Suppressor macrophage treated with lipopolysaccharide for 1 hour (primary cell): ENCODE measurements around the gene SDHAF3.
"Not testable (repeated sequence)": the region's sequence is repeated elsewhere in the genome, so short reads cannot be mapped to it uniquely, and the experiment has no call there.

Experiments used
- DNase-seq, 3 donors: peaks; one replicate each; pipeline ENCODE4 v3.0.0-alpha.2; 2020 to 2022

SDHAF3 gene

GRCh38 chr7:97117372-97118188 is at the start of gene SDHAF3:
Gene SDHAF3, plus strand, starts transcription at chr7:97117698. Its CDS starts 26 bp downstream, at chr7:97117724.
- peak; percentile 97 to 98 (median 97) for DNase-seq

GRCh38 chr7:97072025-97072424 is 45.5 kb upstream of the SDHAF3 start:
- DNase-seq = not testable (repeated sequence)

GRCh38 chr7:97075928-97076327 is 41.6 kb upstream of the SDHAF3 start:
- DNase-seq = no peak

- no peak for DNase-seq
These were observed 39.2 kb upstream of the SDHAF3 start for GRCh38 chr7:97078023-97078969.

- DNase-seq = no peak
These were observed 38.2 kb upstream of the SDHAF3 start for GRCh38 chr7:97079300-97079699.

GRCh38 chr7:97081521-97082300 is 35.8 kb upstream of the SDHAF3 start:
- DNase-seq = no peak

- DNase-seq = no peak
These were observed 29.1 kb upstream of the SDHAF3 start for GRCh38 chr7:97088364-97088763.

GRCh38 chr7:97089771-97090170 is 27.7 kb upstream of the SDHAF3 start:
- no peak for DNase-seq

GRCh38 chr7:97090761-97091353 is 26.6 kb upstream of the SDHAF3 start:
- peak in 2 of 3 donors; percentile 5 to 33 for DNase-seq

DNA sequence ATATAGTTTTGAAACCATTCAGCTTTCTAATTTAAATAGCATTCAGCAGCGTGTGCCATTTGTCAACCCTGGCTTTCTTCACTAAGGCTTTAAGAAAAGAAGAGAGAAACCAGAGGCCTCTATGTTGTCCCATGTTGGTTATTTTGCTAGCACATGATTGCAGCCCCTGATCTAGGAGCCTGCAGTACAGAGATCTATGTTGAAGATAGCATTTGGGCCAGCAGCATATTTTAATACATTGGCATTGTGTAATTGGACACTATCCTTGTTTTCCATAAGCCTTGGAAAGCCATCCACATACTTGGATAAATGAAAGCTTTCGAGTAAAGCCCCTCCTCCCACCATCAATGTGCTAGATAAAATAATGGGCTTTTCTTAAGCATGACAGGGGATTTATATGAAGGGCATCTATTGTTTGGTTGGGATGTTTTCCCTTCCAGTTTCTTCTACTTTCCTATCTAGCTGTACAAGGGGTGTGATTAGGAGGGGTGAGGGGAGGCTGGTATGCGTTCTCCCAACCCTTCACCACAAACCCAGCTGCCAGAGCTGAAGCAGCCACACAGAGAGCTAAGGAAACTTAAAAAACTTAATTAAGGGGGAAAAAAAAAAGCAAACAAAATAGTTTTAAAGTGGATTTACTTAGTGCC is 23.1 kb upstream of the SDHAF3 start:
- no peak for DNase-seq

GRCh38 chr7:97096037-97096436 is 21.5 kb upstream of the SDHAF3 start:
- DNase-seq = no peak

GRCh38 chr7:97096661-97097060 is 20.8 kb upstream of the SDHAF3 start:
- DNase-seq = no peak

DNA sequence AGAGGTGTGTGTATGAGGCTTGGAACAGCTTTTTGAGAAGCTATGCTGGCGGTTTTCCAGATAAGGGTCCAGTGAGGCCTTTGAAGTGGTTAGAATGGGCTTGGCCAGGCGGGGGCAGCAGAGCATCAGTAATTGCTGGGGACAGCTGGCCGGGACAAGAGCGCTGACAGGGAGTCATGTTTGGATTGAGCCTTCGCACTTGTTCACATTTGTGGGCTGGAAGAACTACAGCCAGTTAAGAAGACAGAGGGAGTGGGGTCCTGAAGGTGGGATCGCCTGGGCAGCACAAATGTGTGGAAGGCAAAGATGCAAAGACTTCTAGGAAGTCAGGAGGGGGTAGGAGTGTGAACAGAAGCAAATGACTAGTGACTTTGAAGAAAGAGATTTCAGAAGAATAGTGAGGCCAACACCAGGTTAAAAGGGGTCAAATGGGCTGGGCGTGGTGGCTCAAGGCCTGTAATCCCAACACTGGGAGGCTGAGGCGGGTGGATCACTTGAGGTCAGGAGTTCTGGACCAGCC is 12.7 kb upstream of the SDHAF3 start:
- DNase-seq = peak; percentile 76 to 88 (median 85)

DNA sequence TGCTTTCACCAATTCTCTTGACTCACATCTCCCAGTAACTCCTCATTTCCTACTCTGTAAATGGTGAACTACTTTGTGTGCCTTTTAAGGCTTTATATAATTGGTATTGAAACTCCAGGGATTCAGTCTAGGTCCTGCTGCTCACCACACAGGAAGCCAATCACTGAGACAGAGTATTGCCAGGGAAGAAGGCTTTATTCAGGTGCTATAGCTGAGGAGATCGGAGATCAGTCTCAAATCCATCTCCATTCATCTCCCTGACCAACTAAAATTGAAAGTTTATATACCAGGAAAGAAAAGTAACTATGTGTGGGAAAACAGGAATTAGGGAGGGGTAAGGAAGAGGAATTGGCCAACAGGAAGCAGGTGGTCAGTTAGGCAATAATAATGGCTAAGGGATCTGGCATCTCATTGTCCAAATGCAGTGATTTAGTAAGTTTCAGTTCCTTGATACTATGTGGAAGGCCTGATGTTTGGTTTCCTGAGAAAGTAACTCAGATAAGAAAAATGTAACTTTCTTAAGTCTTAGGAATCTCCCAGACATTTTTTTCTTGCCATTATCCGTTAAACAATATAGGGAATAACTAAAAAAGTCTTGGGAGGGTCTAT is 10.2 kb upstream of the SDHAF3 start:
- no peak for DNase-seq

DNA sequence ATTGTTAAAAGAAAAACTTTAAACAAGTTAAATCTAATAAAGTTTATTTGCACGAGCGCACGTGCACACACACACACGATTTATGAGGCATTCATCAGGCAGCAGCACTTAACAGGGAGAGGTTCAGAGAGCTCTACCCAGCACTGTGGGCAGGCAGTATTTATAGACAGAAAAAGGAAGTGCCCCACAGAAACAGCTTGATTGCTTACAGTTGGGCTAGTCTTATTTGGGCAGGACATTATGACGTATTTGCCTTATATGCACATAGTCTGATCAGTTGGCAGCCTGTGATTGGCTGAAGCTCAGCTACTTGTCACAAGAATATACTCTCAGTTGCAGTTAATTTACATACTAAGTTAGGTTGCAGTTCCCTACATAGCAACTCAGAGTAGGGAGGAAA is 1.2 kb upstream of the SDHAF3 start:
- peak; percentile 63 to 80 (median 75) for DNase-seq

DNA sequence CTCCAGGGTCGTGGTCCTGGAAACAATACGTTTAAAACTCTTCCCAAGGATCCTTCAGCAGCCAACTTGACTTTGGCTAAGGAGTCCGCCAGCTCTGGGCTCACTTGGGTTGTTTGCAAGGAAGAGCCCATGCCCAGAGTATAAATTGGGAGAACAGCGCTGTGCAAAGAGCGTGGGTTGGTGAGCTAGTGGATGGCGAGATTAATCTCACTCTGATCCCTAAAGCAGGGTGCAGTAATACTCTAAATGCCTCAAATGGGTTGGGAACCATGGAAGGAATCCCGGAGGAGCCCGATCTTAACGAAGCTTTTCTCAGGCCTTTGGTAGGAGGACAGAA is 495 bp upstream of the SDHAF3 start:
- no peak for DNase-seq

DNA sequence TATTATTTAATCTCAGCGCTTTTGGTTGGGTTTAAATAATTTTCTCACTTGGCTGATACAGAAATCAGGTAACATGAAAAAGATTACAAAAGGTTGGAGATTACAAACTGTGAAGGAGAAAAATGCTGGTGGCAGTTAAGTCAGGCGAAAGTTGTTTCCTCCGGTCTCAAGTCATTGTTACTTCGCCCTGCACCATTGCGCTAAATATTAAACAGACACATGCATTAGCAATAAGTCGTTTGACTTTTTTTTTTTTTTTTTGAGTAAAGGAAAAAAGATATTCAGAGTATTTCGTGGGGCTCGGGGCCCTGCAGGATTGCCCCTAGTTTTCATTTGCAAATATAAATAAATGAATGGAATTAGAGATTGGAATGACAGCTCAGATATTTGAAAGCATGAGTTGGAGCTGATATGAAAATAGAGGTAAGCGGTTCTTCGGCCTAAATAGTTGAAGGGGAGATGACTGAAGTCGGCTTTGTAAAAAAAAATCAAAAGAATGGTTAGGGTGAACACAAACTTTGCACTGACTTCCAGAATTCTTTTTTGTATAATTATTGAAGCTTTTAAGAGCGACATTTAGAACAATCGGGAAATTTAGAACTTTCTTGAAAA is 914 bp downstream of the SDHAF3 start:
- peak in 1 of 3 donors; percentile 14 for DNase-seq

GRCh38 chr7:97119747-97120146 is 2.2 kb downstream of the SDHAF3 start:
- DNase-seq = no peak

DNA sequence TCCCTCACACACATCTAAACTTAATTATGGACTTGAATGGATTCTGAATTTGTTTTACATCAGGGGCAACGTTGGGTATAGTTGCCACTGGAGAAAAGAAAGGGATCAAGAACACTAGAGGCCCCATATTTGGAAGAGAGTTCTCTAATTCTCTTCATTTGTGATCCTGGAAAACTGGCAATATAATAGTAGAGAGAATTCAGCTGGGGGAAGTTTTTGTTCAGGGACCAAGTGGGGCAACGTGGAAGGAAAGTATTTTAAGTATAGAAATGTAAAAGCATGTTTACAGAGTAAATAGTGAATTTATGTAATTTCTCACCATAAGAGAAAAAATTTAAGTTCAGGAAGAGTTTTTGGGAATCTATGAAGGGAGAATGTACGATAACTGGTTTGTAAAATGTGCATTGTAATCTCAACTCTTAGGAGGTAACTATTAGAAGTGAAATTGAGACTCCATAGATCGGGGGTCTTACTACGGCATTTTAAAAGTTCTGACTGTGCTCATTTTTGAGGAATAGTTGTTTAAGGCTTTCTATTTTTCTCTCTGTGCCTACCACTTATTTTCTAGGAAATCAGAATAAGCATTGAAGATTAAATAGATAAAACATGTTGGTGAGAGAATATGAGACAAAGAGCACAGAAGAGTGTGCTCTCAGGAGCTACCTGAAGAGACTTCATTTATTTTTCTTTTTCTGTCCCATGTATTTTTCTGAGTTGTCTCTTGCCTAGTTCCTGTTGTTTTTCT is 3.4 kb downstream of the SDHAF3 start:
- DNase-seq = no peak

DNA sequence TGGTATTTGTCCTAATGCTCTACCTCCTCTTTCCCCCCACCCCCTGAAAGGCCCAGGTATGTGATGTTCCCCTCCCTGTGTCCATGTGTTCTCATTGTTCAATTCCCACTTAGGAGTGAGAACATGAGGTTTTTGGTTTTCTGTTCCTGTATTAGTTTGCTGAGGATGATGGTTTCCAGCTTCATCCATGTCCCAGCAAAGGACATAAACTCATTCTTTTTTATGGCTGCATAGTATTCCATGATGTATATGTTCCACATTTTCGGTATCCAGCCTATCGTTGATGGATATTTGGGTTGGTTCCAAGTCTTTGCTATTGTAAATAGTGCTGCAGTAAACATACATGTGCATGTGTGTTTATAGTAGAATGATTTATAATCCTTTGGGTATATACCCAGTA is 5.6 kb downstream of the SDHAF3 start:
- DNase-seq = not testable (repeated sequence)
